DMS114 treated with DMSO at 0.1 percent for 48 hours (cell line): ENCODE results near the gene SIAH1.
"Not testable (repeated sequence)": the region's sequence is repeated elsewhere in the genome, so short reads cannot be mapped to it uniquely, and the experiment has no call there.

ENCODE experiments used
- DNase-seq: peaks from one replicate; lab custom pipeline; 2025; ENCODE audit not compliant: unreplicated experiment; lab: John Stamatoyannopoulos, UW

The SIAH1 gene

GRCh38 chr16:48334325-48334724 lies 50.9 kb downstream of the SIAH1 start:
- no peak for DNase-seq

DNA sequence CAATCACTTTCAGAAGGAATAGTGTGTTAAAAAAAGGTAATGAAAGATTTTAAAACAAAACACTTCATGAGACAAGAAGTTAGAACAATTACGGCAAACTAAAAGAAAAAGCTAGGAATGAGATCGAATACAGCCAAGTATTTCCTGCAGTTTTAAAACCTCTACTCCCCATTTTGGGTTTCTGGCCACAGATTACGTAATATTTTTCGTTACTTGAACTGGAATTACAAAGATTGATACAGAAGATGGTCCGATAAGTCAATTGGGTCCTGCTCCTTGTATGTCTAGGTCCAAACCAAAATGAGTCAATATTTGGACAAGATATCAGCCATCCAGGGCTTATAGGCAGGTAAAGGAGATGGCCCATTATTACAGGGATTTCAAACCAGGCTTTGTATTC lies 52.2 kb downstream of the SIAH1 start:
- DNase-seq: no peak

DNA sequence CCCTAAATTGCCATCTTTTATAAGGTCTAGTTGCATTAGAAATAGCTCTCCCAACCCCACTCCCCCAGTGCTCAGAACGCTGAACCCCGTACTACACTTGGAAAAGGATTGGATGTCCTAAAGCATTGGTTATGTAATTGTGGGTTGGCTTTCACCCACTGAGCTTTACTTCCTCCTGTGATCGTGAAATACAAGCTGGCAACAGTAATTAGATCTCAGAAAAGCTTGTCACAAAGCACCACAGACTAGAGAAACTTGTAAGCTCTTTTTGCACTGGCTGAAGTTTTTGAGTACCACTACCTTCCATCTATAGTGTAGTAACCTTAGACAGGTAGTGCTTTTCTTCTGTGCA lies 54.4 kb downstream of the SIAH1 start:
- no peak for DNase-seq

DNA sequence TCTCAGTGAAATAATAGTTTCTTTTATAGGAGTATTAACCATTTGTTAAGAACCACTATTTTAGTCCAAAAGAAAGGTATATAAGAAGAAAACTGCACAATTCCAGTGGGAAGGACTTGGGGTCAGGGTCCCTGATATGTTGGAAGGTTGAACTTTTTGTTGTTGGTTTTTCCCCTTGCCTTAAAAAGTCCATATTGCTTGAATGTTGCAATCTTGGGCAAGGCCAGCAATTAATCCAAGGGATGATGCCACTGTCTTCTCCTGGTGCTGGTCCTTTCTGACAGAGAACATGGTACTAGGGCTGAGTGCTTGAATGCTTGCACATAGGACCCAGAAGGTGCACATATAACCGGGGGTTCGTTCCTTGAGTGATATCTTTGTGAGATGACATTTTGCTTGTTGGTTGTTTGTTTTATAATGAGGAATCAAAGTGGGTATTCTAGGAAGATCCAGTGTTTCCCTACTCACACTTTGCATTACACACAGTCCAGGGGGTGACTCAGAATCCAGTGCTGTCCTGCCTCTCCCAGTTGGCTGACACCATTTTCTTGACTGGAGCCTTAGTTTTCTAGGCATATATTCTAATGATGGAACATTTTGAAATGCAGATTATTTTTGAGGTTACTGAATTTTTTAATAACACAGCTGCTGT lies 54.9 kb downstream of the SIAH1 start:
- DNase-seq: no peak

DNA sequence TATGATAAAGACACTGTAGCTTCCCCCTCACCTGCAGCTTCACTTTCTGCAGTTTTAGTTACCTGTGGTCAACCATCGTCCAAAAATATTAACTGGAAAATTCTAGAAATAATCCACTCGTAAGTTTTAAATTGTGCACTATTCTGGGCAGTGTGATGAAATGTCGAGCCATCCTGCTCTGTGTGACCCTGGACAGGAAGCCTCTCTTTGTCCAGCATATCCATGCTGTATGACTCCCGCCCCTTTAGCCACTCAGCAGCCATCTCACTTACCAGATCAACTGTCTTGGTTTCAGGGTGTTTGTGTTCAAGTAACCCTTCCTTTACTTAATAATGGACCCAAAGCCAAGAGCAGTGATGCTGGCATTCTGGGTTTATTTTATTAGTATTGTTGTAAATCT lies 56.1 kb downstream of the SIAH1 start:
- DNase-seq: no peak

- no peak for DNase-seq
Measured at GRCh38 chr16:48326915-48327314, 58.3 kb downstream of the SIAH1 start.

- no peak for DNase-seq
Measured at GRCh38 chr16:48323783-48324775, 61.1 kb downstream of the SIAH1 start.

DNA sequence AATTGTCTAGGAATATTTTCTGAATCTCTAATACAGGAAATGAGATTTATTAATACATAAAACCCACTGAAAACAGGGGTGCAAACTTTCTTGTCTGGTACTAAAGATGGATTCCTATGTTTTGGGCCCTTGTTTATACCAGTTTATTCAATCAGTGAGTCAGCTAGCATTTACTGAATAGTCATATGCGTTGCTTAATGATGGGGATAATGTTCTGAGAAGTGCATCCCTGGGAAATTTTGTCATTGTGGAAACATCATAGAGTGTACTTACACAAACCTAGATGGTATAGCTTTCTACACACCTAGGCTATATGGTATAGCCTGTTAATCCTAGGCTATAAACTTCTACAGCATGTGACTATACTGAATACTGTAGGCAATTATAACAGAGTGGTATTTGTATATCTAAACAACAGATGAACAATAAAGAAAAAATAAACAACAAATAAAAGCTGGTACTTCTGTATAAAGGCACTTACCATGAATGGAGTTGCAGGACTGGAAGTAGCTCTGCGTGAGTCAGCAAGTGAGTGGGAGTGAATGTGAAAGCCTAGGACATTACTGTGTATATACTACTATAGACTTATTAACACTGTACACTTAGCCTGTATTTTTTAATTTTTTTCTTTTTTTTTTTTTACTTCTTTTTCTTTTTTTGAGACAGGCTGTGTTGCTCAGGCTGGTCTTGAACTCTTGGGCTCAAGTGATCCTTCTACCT lies 63.7 kb downstream of the SIAH1 start:
- DNase-seq: no peak

- DNase-seq: no peak
Measured at GRCh38 chr16:48318630-48319029, 66.6 kb downstream of the SIAH1 start.

DNA sequence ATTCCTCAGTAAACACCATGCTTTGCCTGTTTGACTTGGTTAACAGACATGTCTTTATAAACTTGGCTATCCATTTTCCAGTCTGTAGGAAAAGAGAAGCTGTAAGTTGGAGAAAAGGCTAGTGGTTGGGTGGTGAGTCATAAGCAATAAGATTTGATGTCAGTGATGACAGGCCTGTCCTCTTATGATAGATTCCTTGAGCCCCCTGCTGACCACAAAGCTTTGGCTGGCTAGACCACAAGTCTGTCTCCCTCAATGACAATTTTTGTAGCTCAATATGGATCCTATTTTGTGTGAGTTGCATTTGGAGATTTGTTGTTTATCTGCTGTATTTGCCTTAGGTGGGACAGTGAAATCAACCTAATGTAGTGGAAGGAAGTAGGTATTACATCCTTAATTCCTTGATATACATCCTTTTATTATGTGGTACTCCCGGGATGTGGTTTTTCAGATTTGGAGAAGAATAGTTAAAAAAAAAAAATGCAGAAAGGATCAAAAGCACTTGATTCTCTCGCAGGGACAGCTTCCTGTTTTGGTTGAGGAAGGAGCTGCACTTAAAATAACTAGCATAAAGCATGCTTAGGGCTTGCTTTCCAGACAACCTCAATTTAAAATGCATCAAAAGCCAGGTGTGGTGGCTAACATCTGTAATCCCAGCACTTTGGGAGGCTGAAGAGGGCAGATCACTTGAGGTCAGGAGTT lies 67.4 kb downstream of the SIAH1 start:
- DNase-seq: no peak

GRCh38 chr16:48317026-48317425 lies 68.2 kb downstream of the SIAH1 start:
- no peak for DNase-seq

GRCh38 chr16:48313905-48314304 lies 71.3 kb downstream of the SIAH1 start:
- not testable (repeated sequence) for DNase-seq

DNA sequence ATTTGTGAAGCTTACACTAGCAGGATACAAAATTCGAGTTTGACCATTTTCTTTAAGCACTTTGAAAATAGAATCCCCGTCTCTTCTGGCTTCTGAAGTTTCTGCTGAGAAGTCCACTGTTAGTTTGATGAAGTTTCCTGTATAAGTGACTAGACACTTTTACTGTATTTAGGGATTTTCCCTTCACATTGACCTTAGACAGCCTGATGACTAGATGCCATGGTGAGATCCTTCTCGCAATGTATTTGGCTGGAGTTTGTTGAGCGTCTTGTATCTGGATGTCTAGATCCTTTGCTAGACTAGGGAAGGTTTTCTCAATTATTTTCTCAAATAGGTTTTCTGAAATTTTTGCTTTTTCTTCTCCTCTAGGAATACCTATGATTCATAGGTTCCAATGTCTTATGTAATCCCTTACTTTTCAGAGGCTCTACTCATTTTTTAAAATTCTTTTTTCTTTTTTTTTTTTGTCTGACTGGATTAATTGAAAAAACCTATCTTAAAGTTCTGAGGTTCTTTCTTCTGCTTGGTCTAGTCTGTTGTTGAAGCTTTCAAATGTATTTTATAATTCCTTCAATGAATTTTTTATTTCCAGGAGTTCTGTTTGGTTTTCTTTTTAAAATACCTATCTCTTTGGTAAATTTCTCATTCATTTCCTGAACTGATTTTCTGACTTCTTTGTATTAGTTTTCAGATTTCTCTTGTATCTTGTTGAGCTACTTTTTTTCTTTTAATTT lies 74.1 kb downstream of the SIAH1 start:
- DNase-seq: no peak
